Nephron progenitor cell (in vitro differentiated cells): Measurements from ENCODE around the gene BMP2.

Experiments
- DNase-seq: peaks from one replicate; pipeline ENCODE4 v3.0.0; 2021
- H3K27ac Mint-ChIP-seq: 2 replicates; pipeline ENCODE4 v1.8.0; 2021; ENCODE audit warnings: mild to moderate bottlenecking, moderate library complexity, mixed read lengths
- H3K27me3 Mint-ChIP-seq: 2 replicates; pipeline ENCODE4 v1.8.0; 2021; ENCODE audit warnings: mild to moderate bottlenecking, low read depth, mixed read lengths; ENCODE audit not compliant: poor library complexity
- H3K36me3 Mint-ChIP-seq: 2 replicates; pipeline ENCODE4 v1.8.0; 2021; ENCODE audit warnings: low read depth, mixed read lengths
- H3K4me1 Mint-ChIP-seq: 2 replicates; pipeline ENCODE4 v1.8.0; 2021; ENCODE audit warnings: mixed read lengths
- H3K4me3 Mint-ChIP-seq: 2 replicates; pipeline ENCODE4 v1.8.0; 2021; ENCODE audit warnings: mild to moderate bottlenecking, moderate library complexity, mixed read lengths
- H3K9me3 Mint-ChIP-seq: 2 replicates; pipeline ENCODE4 v1.8.0; 2021; ENCODE audit warnings: mild to moderate bottlenecking, moderate library complexity, mixed read lengths
- TF ChIP-seq, protein P1 (sequence below): fragments of 200-600 bp; sonication (generic); IDR thresholded peaks from 2 replicates; pipeline ENCODE4 v1.5.0; 2021; ENCODE audit warnings: antibody characterized with exemption

Gene BMP2

GRCh38 chr20:6811262-6812035 is 44.0 kb downstream of the BMP2 start:
- TF ChIP-seq, protein P1, sequence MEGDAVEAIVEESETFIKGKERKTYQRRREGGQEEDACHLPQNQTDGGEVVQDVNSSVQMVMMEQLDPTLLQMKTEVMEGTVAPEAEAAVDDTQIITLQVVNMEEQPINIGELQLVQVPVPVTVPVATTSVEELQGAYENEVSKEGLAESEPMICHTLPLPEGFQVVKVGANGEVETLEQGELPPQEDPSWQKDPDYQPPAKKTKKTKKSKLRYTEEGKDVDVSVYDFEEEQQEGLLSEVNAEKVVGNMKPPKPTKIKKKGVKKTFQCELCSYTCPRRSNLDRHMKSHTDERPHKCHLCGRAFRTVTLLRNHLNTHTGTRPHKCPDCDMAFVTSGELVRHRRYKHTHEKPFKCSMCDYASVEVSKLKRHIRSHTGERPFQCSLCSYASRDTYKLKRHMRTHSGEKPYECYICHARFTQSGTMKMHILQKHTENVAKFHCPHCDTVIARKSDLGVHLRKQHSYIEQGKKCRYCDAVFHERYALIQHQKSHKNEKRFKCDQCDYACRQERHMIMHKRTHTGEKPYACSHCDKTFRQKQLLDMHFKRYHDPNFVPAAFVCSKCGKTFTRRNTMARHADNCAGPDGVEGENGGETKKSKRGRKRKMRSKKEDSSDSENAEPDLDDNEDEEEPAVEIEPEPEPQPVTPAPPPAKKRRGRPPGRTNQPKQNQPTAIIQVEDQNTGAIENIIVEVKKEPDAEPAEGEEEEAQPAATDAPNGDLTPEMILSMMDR: no peak
- Mint-ChIP-seq H3K4me3 (no peak overlapping the region), H3K27me3 (no peaks in the 10 kb centered on the region), H3K9me3 (peaks cover 3% of the 10 kb centered on the region), H3K36me3 (no peaks in the 10 kb centered on the region), H3K4me1 (peaks cover 18% of the 10 kb centered on the region), H3K27ac (peak overlapping the region; percentile 16)
- DNase-seq: no peak

GRCh38 chr20:6812530-6812929 is 45.0 kb downstream of the BMP2 start:
- H3K27me3 Mint-ChIP-seq: no peaks in the 10 kb centered on the region
- H3K9me3 Mint-ChIP-seq: peaks cover 3% of the 10 kb centered on the region
- H3K27ac Mint-ChIP-seq: no peak overlapping the region
- DNase-seq: no peak
- no peak overlapping the region for H3K4me3 Mint-ChIP-seq
- H3K4me1 Mint-ChIP-seq: peaks cover 18% of the 10 kb centered on the region
- H3K36me3 Mint-ChIP-seq: no peaks in the 10 kb centered on the region
- TF ChIP-seq, protein P1: no peak

DNA sequence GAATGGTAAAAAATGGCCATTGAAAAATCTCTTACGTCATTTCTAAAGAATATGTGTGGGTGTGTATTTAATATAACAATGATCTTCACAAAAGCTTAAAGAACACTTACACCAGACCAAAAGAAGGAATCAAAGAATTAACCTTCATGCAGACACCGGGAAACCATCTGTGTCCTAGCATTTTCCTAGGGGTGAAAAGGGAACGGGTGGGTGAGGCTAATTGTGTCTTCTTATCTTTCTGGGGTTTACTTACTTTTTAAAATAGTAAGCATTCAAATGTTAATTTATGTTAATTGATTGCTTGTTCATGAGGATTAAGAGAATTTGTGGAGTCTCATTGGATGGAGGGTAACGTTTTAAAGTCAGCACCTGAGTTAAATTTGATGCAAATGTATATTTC is 47.5 kb downstream of the BMP2 start:
- TF ChIP-seq, protein P1: no peak
- no peak overlapping the region for H3K27ac Mint-ChIP-seq
- no peaks in the 10 kb centered on the region for H3K27me3 Mint-ChIP-seq
- H3K4me1 Mint-ChIP-seq: peaks cover 18% of the 10 kb centered on the region
- no peak overlapping the region for H3K4me3 Mint-ChIP-seq
- DNase-seq: no peak
- H3K36me3 Mint-ChIP-seq: no peaks in the 10 kb centered on the region
- H3K9me3 Mint-ChIP-seq: peaks cover 3% of the 10 kb centered on the region

DNA sequence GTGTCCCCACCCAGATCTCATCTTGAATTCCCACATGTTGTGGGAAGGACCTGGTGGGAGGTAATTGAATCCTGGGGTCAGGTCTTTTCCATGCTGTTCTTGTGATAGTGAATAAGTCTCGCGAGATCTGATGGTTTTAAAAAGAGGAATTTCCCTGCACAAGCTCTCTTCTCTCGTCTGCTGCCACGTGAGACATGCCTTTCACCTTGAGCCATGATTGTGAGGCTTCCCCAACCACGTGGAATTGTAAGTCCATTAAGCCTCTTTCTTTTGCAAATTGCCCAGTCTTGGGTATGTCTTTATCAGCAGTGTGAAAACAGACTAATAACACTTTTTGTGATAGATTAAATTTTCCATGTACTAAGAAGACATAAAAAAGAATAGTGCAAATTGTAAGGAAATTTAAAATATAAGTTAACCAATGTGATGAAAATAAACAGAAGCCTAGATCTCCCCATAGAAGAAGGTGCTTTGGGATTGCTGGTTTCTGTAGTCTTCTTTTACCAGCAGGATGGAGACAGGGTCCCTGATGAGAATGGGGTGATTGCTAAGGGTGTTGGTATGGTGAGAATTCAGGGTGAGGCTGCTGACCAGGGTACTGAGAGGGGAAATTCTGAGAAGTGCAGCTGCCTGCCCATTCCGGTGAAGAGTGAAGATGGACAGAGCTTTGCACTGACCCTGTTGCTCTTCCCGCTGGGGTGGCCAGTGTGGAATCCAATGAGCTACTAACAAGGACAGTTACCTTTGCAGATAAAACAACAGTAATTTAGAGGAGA is 50.7 kb downstream of the BMP2 start:
- no peak overlapping the region for H3K27ac Mint-ChIP-seq
- DNase-seq: no peak
- H3K36me3 Mint-ChIP-seq: no peaks in the 10 kb centered on the region
- no peaks in the 10 kb centered on the region for H3K27me3 Mint-ChIP-seq
- TF ChIP-seq, protein P1: no peak
- H3K9me3 Mint-ChIP-seq: peaks cover 3% of the 10 kb centered on the region
- H3K4me3 Mint-ChIP-seq: no peak overlapping the region
- H3K4me1 Mint-ChIP-seq: no peaks in the 10 kb centered on the region

DNA sequence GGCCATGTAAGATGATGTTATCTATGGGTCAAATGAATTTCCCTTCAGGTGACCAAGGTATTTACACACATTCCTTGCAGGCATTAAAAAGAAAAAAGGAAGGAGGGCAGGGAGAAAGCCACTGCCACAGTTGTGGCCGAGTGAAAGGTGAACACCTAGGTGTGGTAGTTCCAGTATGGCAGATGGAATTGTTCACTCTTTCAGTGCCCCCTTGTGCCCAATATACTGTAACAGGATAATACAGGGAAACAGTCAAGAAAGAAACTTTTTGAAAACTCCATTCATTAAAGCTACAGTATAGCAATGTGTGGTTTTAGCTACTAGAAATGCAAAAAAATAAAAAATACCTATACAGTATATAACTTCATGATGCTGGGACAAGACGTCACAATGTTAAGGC is 52.1 kb downstream of the BMP2 start:
- Mint-ChIP-seq H3K9me3 (peaks cover 3% of the 10 kb centered on the region), H3K36me3 (no peaks in the 10 kb centered on the region), H3K27ac (no peak overlapping the region), H3K4me1 (no peaks in the 10 kb centered on the region), H3K27me3 (no peaks in the 10 kb centered on the region), H3K4me3 (no peak overlapping the region)
- no peak for DNase-seq
- TF ChIP-seq, protein P1: no peak
